H9 (cell line): Measurements from ENCODE around the gene SP140. TPM values are rescaled to one million over a fixed set of nuclear protein-coding genes. Genes with fewer than 3 reads are reported as not detected.

Experiments
- DNase-seq: peaks from one replicate; pipeline ENCODE4 v3.0.0-alpha.2; 2017
- H2AFZ ChIP-seq: one replicate; pipeline ENCODE4 v1.6.1; 2013; ENCODE audit warnings: mild to moderate bottlenecking, low read length, control low read depth, moderate library complexity
- H2AK5ac ChIP-seq: 2 replicates; pipeline ENCODE4 v1.6.1; 2013; ENCODE audit warnings: low read length, control low read depth, mixed read lengths; ENCODE audit not compliant: insufficient read length
- H2BK120ac ChIP-seq: one replicate; pipeline ENCODE4 v1.6.1; 2013; ENCODE audit warnings: low read depth, mild to moderate bottlenecking, low read length, control low read depth, inconsistent platforms; ENCODE audit not compliant: poor library complexity, severe bottlenecking
- H2BK12ac ChIP-seq: 2 replicates; pipeline ENCODE4 v1.6.1; 2013; ENCODE audit warnings: low read length, control low read depth, mixed read lengths, low read depth; ENCODE audit not compliant: insufficient read length
- H2BK15ac ChIP-seq: 2 replicates; pipeline ENCODE4 v1.6.1; 2013; ENCODE audit warnings: low read depth, low read length, control low read depth
- H2BK20ac ChIP-seq: one replicate; pipeline ENCODE4 v1.6.1; 2013; ENCODE audit warnings: low read depth, mild to moderate bottlenecking, low read length, control low read depth, inconsistent platforms; ENCODE audit not compliant: poor library complexity, severe bottlenecking
- H2BK5ac ChIP-seq: 2 replicates; pipeline ENCODE4 v1.6.1; 2013; ENCODE audit warnings: low read length, control low read depth, mixed read lengths; ENCODE audit not compliant: insufficient read length
- H3K14ac ChIP-seq: 2 replicates; pipeline ENCODE4 v1.6.1; 2013; ENCODE audit warnings: low read length, control low read depth; ENCODE audit not compliant: insufficient read depth
- H3K18ac ChIP-seq: 2 replicates; pipeline ENCODE4 v1.6.1; 2013; ENCODE audit warnings: low read depth, mild to moderate bottlenecking, mixed read lengths, low read length, control low read depth; ENCODE audit not compliant: insufficient read length
- H3K23ac ChIP-seq: 2 replicates; pipeline ENCODE4 v1.6.1; 2013; ENCODE audit warnings: low read length, control low read depth, mixed read lengths, low read depth; ENCODE audit not compliant: insufficient read length
- H3K23me2 ChIP-seq: 2 replicates; pipeline ENCODE4 v1.6.1; 2013; ENCODE audit warnings: low read depth, mild to moderate bottlenecking, mixed read lengths, low read length, control low read depth; ENCODE audit not compliant: insufficient read length, poor library complexity, severe bottlenecking
- H3K27ac ChIP-seq: 2 replicates; pipeline ENCODE4 v1.5.1; 2013; ENCODE audit warnings: low read length, control low read depth, mixed read lengths, low read depth; ENCODE audit not compliant: insufficient read length
- H3K27me3 ChIP-seq: 2 replicates; pipeline ENCODE4 v1.6.1; 2013; ENCODE audit warnings: low read length, control low read depth, inconsistent platforms; ENCODE audit not compliant: insufficient read depth
- H3K4ac ChIP-seq: 2 replicates; pipeline ENCODE4 v1.6.1; 2013; ENCODE audit warnings: low read depth, mild to moderate bottlenecking, control low read depth, inconsistent platforms, low read length, moderate library complexity
- H3K4me1 ChIP-seq: 2 replicates; pipeline ENCODE4 v1.6.1; 2013; ENCODE audit warnings: low read length, control low read depth, inconsistent platforms; ENCODE audit not compliant: insufficient read depth
- H3K4me2 ChIP-seq: 2 replicates; pipeline ENCODE4 v1.6.1; 2013; ENCODE audit warnings: low read length, control low read depth, mixed read lengths; ENCODE audit not compliant: insufficient read length, insufficient read depth
- H3K56ac ChIP-seq: 2 replicates; pipeline ENCODE4 v1.6.1; 2013; ENCODE audit warnings: low read depth, mild to moderate bottlenecking, mixed read lengths, low read length, control low read depth; ENCODE audit not compliant: insufficient read length
- H3K79me1 ChIP-seq: 2 replicates; pipeline ENCODE4 v1.6.1; 2013; ENCODE audit warnings: low read depth, mild to moderate bottlenecking, moderate library complexity, low read length, control low read depth, inconsistent platforms; ENCODE audit not compliant: insufficient read depth, poor library complexity, severe bottlenecking
- H3K79me2 ChIP-seq: 2 replicates; pipeline ENCODE4 v1.6.1; 2013; ENCODE audit warnings: low read length, control low read depth, inconsistent platforms; ENCODE audit not compliant: insufficient read depth
- H3K9ac ChIP-seq: 2 replicates; pipeline ENCODE4 v1.6.1; 2013; ENCODE audit warnings: low read length, control low read depth, mixed read lengths; ENCODE audit not compliant: insufficient read length; ENCODE audit errors: extremely low read depth
- H3K9me3 ChIP-seq: one replicate; pipeline ENCODE4 v1.6.1; 2013; ENCODE audit warnings: low read depth, low read length, inconsistent platforms; ENCODE audit not compliant: control insufficient read depth
- H3T11ph ChIP-seq: one replicate; pipeline ENCODE4 v1.6.1; 2013; ENCODE audit warnings: mild to moderate bottlenecking, low read length, control low read depth, inconsistent platforms
- H4K20me1 ChIP-seq: one replicate; pipeline ENCODE4 v1.6.1; 2013; ENCODE audit not compliant: control insufficient read depth, insufficient read length, insufficient read depth
- H4K5ac ChIP-seq: 2 replicates; pipeline ENCODE4 v1.6.1; 2013; ENCODE audit warnings: low read depth, mild to moderate bottlenecking, mixed read lengths, low read length, control low read depth; ENCODE audit not compliant: insufficient read length
- H4K8ac ChIP-seq: replicated peaks from 2 replicates; pipeline ENCODE4 v1.6.1; 2013; ENCODE audit warnings: low read length, control low read depth, mixed read lengths, low read depth; ENCODE audit not compliant: insufficient read length
- H4K91ac ChIP-seq: 2 replicates; pipeline ENCODE4 v1.6.1; 2013; ENCODE audit warnings: low read depth, mild to moderate bottlenecking, moderate library complexity, mixed read lengths, low read length, control low read depth; ENCODE audit not compliant: insufficient read length
- H3K27ac Mint-ChIP-seq, 3 experiments: 2 replicates in 2 of 3; 3 replicates in 1 of 3; pipeline ENCODE4 v1.8.0; 2020 to 2021; ENCODE audit warnings: mixed read lengths in 3 of 3, mild to moderate bottlenecking in 1 of 3, moderate library complexity in 1 of 3
- H3K27me3 Mint-ChIP-seq: 2 replicates; pipeline ENCODE4 v1.8.0; 2021; ENCODE audit warnings: low read depth, mild to moderate bottlenecking, moderate library complexity, mixed read lengths
- H3K36me3 Mint-ChIP-seq, 3 experiments: 2 replicates in 2 of 3; 3 replicates in 1 of 3; pipeline ENCODE4 v1.8.0; 2020 to 2021; ENCODE audit warnings: low read depth in 3 of 3, mixed read lengths in 3 of 3; ENCODE audit not compliant: insufficient read depth in 1 of 3
- H3K4me1 Mint-ChIP-seq, 2 experiments: 2 replicates each; pipeline ENCODE4 v1.8.0; 2020; ENCODE audit warnings: mixed read lengths in 2 of 2
- H3K4me3 Mint-ChIP-seq, 2 experiments: 2 replicates in 1 of 2; 3 replicates in 1 of 2; pipeline ENCODE4 v1.8.0; 2020 to 2021; ENCODE audit warnings: mild to moderate bottlenecking in 2 of 2, mixed read lengths in 2 of 2, moderate library complexity in 1 of 2
- H3K9me3 Mint-ChIP-seq, 2 experiments: 2 replicates in 1 of 2; 3 replicates in 1 of 2; pipeline ENCODE4 v1.8.0; 2020; ENCODE audit warnings: mild to moderate bottlenecking in 2 of 2, mixed read lengths in 2 of 2, moderate library complexity in 1 of 2
- WGBS: extraction: QIAGEN DNeasy Blood & Tissue Kit; methylation state at CpG from one replicate; pipeline ENCODE4 v1.1.7; 2013; ENCODE audit warnings: missing lambda C conversion rate, low lambda C conversion rate, mixed read lengths; ENCODE audit not compliant: insufficient read length; ENCODE audit errors: extremely low coverage; 5-methylcytosine and 5-hydroxymethylcytosine counted together
- total RNA-seq: library from RNA; stranded (reverse); gene quantifications from 2 replicates; pipeline ENCODE4 v1.2.1, GENCODE V29; 2021
- TF ChIP-seq, protein P1 (sequence below): fragments of 200-600 bp; sonication (generic); conservative IDR thresholded peaks from 3 replicates; pipeline ENCODE4 v1.8.0; 2021; ENCODE audit warnings: antibody characterized with exemption, mild to moderate bottlenecking

The SP140 gene
- total RNA-seq, 1 experiment from 2014 or later, result 0.31 TPM

DNA sequence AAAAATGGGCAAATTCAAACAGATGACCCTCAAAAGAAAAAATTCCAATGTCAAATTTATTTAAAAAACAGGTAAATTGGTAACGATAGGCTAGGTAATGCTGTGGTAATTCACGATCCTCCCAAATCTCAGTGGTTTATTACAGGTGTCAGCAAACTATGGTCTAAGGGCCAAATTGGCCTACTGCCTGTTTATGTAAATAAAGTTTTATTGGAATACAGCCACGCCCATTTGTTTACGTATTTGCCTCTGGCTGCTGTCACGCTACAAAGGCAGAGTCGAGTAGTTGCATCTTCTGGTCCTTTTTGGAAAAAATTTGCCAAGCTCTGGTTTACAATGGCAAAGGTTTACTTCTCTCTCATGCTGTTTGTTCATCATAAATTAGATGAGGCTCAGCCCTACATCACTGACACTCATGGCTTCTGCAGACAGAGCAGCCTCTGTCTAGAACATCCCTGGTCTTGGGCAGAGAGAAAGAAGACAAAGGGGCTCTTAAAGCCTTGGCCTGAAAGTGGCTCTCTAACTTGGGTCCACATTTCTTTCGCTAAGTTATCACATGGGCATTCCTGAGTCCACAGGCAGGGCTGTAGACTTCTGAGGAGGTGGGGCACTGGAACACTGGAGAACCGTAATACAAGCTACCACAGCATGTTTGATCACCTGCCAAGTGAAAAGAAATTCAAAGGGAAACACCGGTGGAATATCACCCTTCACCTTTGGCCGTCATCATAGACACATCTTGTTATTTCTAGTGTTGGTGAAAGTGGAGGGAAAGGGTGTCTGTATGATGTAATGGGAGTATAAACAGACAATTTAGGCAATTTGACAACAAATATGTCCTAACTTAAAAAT lies 40.6 kb upstream of the SP140 start:
- Mint-ChIP-seq H3K9me3 (peaks cover 2 to 5% of the 10 kb centered on the region in 2 experiments; a peak in 2 of 5 replicates), H3K27me3 (peaks cover 12% of the 10 kb centered on the region), H3K4me3 (no peak overlapping the region), H3K36me3 (peaks cover 0 to 10% (median 7%) of the 10 kb centered on the region in 3 experiments; a peak in 5 of 7 replicates), H3K4me1 (peaks cover 7% of the 10 kb centered on the region in 2 experiments; a peak in 3 of 4 replicates), H3K27ac (no peak overlapping the region)
- WGBS, result no CpG with 5 or more reads among the region's 10 CpGs
- Histone ChIP-seq H3K23me2 (no peaks in the 10 kb centered on the region), H3K79me1 (no peaks in the 10 kb centered on the region), H3K27ac (no peak overlapping the region), H2BK120ac (no peak overlapping the region), H3T11ph (no peak overlapping the region), H4K91ac (no peak overlapping the region), H3K9me3 (no peaks in the 10 kb centered on the region), H3K27me3 (no peaks in the 10 kb centered on the region), H2AK5ac (no peak overlapping the region), H2BK20ac (no peak overlapping the region), H2AFZ (no peak overlapping the region), H2BK12ac (no peak overlapping the region), H4K8ac (no peak overlapping the region), H3K4me1 (no peaks in the 10 kb centered on the region), H3K56ac (no peak overlapping the region), H2BK5ac (no peak overlapping the region), H3K18ac (no peak overlapping the region), H3K23ac (no peak overlapping the region), H3K4me2 (no peak overlapping the region), H2BK15ac (no peak overlapping the region), H3K9ac (no peak overlapping the region), H3K14ac (no peak overlapping the region), H3K4ac (no peak overlapping the region), H3K79me2 (no peaks in the 10 kb centered on the region), H4K20me1 (no peaks in the 10 kb centered on the region), H4K5ac (no peak overlapping the region)
- DNase-seq, result no peak
- TF ChIP-seq, protein P1, sequence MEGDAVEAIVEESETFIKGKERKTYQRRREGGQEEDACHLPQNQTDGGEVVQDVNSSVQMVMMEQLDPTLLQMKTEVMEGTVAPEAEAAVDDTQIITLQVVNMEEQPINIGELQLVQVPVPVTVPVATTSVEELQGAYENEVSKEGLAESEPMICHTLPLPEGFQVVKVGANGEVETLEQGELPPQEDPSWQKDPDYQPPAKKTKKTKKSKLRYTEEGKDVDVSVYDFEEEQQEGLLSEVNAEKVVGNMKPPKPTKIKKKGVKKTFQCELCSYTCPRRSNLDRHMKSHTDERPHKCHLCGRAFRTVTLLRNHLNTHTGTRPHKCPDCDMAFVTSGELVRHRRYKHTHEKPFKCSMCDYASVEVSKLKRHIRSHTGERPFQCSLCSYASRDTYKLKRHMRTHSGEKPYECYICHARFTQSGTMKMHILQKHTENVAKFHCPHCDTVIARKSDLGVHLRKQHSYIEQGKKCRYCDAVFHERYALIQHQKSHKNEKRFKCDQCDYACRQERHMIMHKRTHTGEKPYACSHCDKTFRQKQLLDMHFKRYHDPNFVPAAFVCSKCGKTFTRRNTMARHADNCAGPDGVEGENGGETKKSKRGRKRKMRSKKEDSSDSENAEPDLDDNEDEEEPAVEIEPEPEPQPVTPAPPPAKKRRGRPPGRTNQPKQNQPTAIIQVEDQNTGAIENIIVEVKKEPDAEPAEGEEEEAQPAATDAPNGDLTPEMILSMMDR, result no peak
